Fibroblast of pulmonary artery (primary cell): ENCODE data around the gene PLA2G4E.

Source experiments
- DNase-seq: peaks from one replicate; pipeline ENCODE4 v3.0.0-alpha.2; 2010; ENCODE audit warnings: low read depth
- H3K4me3 ChIP-seq: replicated peaks from 2 replicates; pipeline ENCODE4 v1.5.1; 2011; ENCODE audit warnings: low read depth, mild to moderate bottlenecking, control low read depth, low read length, moderate library complexity
- TF ChIP-seq, protein P1 (sequence below): IDR thresholded peaks from 2 replicates; pipeline ENCODE4 v1.5.1; 2011; ENCODE audit warnings: mild to moderate bottlenecking, control low read depth, low read length, inconsistent platforms; ENCODE audit errors: missing control alignments

Gene PLA2G4E

DNA sequence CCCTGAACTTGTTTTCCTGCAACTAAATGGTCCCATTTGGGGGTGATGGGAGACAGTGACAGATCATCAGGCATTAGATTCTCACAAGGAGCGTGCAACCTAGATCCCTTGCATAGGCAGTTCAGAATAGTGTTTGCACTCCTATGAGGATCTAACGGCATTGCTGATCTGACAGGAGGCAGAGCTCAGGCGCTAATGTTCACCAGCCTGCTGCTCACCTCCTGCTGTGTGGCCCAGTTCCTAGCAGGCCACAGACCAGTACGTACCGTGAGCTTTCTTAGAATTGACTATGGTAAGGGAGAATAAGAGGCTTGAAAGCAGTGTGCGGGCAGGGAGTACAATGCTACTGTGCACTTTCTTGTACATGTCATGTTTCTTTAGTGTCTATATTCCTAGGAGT lies 17.6 kb upstream of the PLA2G4E start:
- TF ChIP-seq, protein P1, sequence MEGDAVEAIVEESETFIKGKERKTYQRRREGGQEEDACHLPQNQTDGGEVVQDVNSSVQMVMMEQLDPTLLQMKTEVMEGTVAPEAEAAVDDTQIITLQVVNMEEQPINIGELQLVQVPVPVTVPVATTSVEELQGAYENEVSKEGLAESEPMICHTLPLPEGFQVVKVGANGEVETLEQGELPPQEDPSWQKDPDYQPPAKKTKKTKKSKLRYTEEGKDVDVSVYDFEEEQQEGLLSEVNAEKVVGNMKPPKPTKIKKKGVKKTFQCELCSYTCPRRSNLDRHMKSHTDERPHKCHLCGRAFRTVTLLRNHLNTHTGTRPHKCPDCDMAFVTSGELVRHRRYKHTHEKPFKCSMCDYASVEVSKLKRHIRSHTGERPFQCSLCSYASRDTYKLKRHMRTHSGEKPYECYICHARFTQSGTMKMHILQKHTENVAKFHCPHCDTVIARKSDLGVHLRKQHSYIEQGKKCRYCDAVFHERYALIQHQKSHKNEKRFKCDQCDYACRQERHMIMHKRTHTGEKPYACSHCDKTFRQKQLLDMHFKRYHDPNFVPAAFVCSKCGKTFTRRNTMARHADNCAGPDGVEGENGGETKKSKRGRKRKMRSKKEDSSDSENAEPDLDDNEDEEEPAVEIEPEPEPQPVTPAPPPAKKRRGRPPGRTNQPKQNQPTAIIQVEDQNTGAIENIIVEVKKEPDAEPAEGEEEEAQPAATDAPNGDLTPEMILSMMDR: no peak
- DNase-seq: no peak
- H3K4me3 ChIP-seq: no peak overlapping the region

GRCh38 chr15:42037656-42038055 lies 16.8 kb upstream of the PLA2G4E start:
- DNase-seq: no peak
- TF ChIP-seq, protein P1: no peak
- H3K4me3 ChIP-seq: no peak overlapping the region

GRCh38 chr15:42036966-42037365 lies 16.1 kb upstream of the PLA2G4E start:
- no peak for DNase-seq
- TF ChIP-seq, protein P1: no peak
- H3K4me3 ChIP-seq: no peak overlapping the region

DNA sequence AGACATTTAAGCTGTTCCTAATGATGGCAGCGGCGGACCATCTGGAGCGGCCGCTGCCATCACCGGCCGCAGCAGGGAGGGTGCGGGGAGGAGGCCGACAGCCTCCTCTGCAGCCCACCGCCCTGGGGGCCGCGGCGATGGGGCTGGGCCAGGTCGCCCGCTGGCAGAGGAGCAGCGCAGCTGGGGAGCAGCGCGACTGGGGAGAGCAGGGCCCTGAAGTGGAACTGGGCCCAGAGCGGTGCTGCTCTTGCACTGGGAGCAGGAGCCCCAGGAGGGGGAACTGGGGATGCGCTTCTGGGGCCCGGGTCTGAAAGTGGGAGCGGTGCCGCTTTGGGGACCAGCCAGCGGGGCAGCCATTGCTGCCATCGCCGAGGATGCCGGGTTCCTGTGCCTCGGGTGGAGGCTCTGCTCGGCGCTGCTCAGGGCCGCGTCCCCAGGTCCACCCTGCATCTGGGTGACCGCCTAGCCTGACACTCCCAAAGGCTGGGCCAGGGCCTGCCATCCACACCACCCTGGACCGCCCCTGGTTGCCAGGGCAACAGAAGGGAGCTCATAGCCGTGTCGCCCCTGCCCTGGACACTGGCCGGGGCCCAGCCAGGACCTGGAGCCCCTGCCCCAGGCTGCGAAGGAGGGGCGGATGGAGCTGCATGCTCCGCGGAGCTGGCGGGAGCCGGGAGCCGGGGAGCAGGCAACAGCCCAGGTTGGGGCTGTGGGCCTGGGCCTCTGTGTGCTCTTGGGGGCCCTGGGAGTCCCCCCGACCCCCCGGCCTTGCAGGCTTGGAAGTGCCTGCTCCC lies 15.5 kb upstream of the PLA2G4E start:
- DNase-seq: no peak
- TF ChIP-seq, protein P1: no peak
- H3K4me3 ChIP-seq: no peak overlapping the region

GRCh38 chr15:42035435-42035761 lies 14.6 kb upstream of the PLA2G4E start:
- DNase-seq: peak; percentile 58
- TF ChIP-seq, protein P1: no peak
- H3K4me3 ChIP-seq: no peak overlapping the region

DNA sequence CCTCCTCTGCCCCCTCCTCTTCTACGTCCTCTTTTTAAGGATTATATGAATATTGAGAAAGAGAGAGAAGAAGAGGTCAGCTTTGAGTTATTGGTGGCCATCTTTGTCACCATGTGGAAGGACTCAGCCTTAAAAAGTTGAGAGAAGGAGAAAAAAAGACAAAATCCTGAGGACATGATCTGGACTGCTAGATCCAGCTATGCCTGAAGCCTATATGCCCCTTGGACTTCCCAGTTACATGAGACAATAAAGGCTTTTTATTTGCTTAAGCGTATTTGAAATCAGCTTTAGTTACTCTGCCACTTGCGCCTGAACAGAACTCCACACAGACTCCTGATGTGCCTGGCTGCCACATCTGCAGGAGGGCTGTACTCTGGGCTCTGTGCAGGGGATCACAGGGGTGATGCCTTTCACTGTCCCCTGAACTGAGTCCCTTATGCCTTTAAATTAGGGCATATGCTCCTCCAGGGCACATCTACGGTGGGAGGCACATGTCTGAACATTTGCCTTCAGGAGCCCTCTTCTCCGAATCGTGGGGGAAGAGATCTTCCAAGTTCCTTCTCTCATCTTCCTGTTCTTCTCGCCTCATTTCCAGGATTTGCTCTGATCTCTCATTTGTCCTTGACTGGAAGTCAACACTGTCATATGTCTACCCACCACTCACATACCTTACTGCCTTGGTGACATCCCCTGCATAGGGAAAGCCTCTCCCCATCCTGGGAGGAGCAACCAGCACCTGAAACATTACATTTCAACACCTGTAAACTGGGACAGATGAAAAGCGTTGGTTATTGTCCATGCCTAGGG lies 14.0 kb upstream of the PLA2G4E start:
- H3K4me3 ChIP-seq: no peak overlapping the region
- no peak for DNase-seq
- TF ChIP-seq, protein P1: no peak
